HFFc6 (cell line): ENCODE measurements around the gene DHX34. TPM values are rescaled to one million over a fixed set of nuclear protein-coding genes. Genes with fewer than 3 reads are reported as not detected.
A peak's percentile ranks its signal among the peaks of the same experiment; 100 is the strongest.

Source experiments
- DNase-seq: peaks from one replicate; pipeline ENCODE4 v3.0.0-alpha.2; 2018
- H3K27ac Mint-ChIP-seq: 2 replicates; pipeline ENCODE4 v1.8.0; 2020; ENCODE audit warnings: mild to moderate bottlenecking, mixed read lengths
- H3K27me3 Mint-ChIP-seq: 2 replicates; pipeline ENCODE4 v1.8.0; 2021; ENCODE audit warnings: mild to moderate bottlenecking, moderate library complexity, mixed read lengths; ENCODE audit not compliant: insufficient read depth
- H3K36me3 Mint-ChIP-seq: 2 replicates; pipeline ENCODE4 v1.8.0; 2021; ENCODE audit warnings: low read depth, mixed read lengths
- H3K4me1 Mint-ChIP-seq: 2 replicates; pipeline ENCODE4 v1.8.0; 2020; ENCODE audit warnings: low read depth, mixed read lengths
- H3K4me3 Mint-ChIP-seq: 2 replicates; pipeline ENCODE4 v1.8.0; 2020; ENCODE audit warnings: mild to moderate bottlenecking, moderate library complexity, mixed read lengths
- H3K9me3 Mint-ChIP-seq: 2 replicates; pipeline ENCODE4 v1.8.0; 2020; ENCODE audit warnings: mild to moderate bottlenecking, mixed read lengths
- CTCF ChIP-seq: fragments of 200-600 bp; sonication (generic); IDR thresholded peaks from 2 replicates; pipeline ENCODE4 v1.5.0; 2021; ENCODE audit warnings: antibody characterized with exemption, mild to moderate bottlenecking
- total RNA-seq, 6 experiments: library from RNA; stranded (reverse); fragmentation: NEBNext Ultra II Directional; extraction: Animal tissue kit (Norgen Biotek cat#: 25700); gene quantifications; 2 replicates in 1 of 6; 3 replicates in 5 of 6; pipeline ENCODE4 v1.2.3, GENCODE V29; 2021

Gene DHX34
- total RNA-seq, 6 experiments from 2014 or later = 11.8 to 14.4 (median 12.6) TPM

- Mint-ChIP-seq H3K9me3 (no peaks in the 10 kb centered on the region), H3K36me3 (peaks cover 36% of the 10 kb centered on the region), H3K27me3 (peaks cover 5% of the 10 kb centered on the region), H3K4me1 (peaks cover 24% of the 10 kb centered on the region), H3K4me3 (no peak overlapping the region), H3K27ac (no peak overlapping the region)
- DNase-seq = no peak
- TF ChIP-seq CTCF = no peak
Observed at GRCh38 chr19:47353307-47353712, 4.2 kb downstream of the DHX34 start.

GRCh38 chr19:47356900-47357299 lies 7.8 kb downstream of the DHX34 start:
- no peak for TF ChIP-seq CTCF
- no peaks in the 10 kb centered on the region for H3K4me1 Mint-ChIP-seq
- no peaks in the 10 kb centered on the region for H3K9me3 Mint-ChIP-seq
- H3K27ac Mint-ChIP-seq = no peak overlapping the region
- H3K27me3 Mint-ChIP-seq = no peaks in the 10 kb centered on the region; the same call in 1 of the 2 replicates
- H3K36me3 Mint-ChIP-seq = peaks cover 27% of the 10 kb centered on the region
- DNase-seq = no peak
- H3K4me3 Mint-ChIP-seq = no peak overlapping the region

GRCh38 chr19:47357788-47358680 lies 8.9 kb downstream of the DHX34 start:
- H3K4me3 Mint-ChIP-seq = no peak overlapping the region
- DNase-seq = no peak
- H3K27me3 Mint-ChIP-seq = no peaks in the 10 kb centered on the region; the same call in 1 of the 2 replicates
- no peak overlapping the region for H3K27ac Mint-ChIP-seq
- no peaks in the 10 kb centered on the region for H3K9me3 Mint-ChIP-seq
- no peaks in the 10 kb centered on the region for H3K4me1 Mint-ChIP-seq
- peak; percentile 60 for TF ChIP-seq CTCF
- peaks cover 16% of the 10 kb centered on the region for H3K36me3 Mint-ChIP-seq

- no peaks in the 10 kb centered on the region for H3K9me3 Mint-ChIP-seq
- H3K27me3 Mint-ChIP-seq = no peaks in the 10 kb centered on the region; the same call in none of the 2 replicates
- H3K4me3 Mint-ChIP-seq = no peak overlapping the region
- no peak for TF ChIP-seq CTCF
- no peak for DNase-seq
- no peak overlapping the region for H3K27ac Mint-ChIP-seq
- peaks cover 18% of the 10 kb centered on the region for H3K36me3 Mint-ChIP-seq
- peaks cover 4% of the 10 kb centered on the region for H3K4me1 Mint-ChIP-seq
Observed at GRCh38 chr19:47358936-47359335, 9.8 kb downstream of the DHX34 start.

GRCh38 chr19:47362321-47362720 lies 13.2 kb downstream of the DHX34 start:
- Mint-ChIP-seq H3K4me1 (peaks cover 8% of the 10 kb centered on the region), H3K4me3 (no peak overlapping the region), H3K27ac (no peak overlapping the region), H3K36me3 (peaks cover 22% of the 10 kb centered on the region), H3K27me3 (no peaks in the 10 kb centered on the region; the same call in none of the 2 replicates), H3K9me3 (no peaks in the 10 kb centered on the region)
- DNase-seq = no peak
- no peak for TF ChIP-seq CTCF
